ENCODE measurements around the gene RNF212B.
A peak's percentile ranks its signal among the peaks of the same experiment; 100 is the strongest.

Gene RNF212B

DNA sequence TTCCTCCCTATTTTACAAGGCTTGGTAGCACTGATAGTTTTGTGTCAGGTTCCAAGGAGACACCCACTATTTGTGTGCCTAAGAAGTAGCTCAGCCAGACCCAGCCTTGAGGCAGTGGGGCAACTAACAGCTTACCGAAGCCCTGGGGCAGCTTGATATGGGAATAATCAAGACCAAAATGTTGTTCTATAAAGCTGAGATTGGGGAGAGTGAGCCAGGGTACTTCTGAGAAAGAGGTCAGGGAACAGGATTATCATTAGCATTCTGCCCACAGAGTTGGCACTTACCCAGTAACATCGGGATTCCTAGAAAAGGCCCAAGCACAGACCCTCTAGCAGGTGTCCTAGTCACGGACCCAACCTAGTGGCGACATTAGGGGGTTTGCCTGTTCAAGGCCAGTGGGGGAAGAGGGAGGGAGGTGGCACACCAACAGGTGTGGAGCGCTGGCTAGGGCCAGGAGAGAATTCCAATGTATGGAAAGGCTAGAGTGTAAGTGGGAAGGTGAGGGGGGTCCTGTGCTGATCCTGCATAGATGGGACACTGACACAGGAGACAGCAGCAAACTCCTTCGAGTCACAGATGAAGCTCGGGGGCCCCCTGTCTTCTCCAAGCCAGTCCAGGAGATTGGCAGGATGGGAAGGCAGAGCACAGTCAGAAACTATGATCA, 60.0 kb downstream of the RNF212B start:
- DNase-seq = no peak

DNA sequence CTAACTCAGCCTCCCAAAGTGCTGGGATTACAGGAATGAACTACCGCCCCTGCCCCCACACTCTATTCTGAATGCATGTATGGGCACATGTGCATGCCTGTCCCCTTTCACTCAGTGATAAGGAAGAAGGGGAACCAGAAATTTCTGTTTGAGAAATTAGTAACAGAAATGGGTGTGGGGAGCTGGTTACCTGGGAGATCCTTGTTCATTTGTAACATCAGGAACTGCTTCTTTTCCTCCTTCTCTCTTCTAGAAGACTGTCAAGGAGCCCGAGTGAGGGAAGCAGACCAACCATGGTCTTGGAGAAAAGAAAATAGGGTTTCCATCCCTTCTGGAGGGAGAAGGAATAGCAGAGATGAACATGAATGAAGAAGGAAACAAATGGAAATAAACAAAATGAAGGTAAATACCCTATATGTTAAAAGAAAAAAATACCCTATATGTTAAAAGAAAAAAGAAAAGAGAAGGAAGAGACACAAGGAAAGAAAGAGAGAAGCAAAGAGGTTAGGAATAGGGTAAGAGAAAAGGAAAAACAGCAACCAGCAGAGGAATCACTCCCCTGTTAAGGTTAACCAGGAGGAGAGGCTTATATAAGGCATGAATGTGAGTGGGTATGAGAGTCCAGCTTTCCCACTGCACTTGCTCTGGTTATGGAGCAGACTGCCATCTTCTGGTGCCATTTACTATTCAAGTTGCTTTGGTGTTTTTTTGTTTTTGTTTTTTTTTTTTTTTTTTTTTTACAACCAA, 61.6 kb downstream of the RNF212B start:
- DNase-seq = peak; percentile 22

- DNase-seq = no peak
Measured at GRCh38 chr14:23299986-23300686, 62.4 kb downstream of the RNF212B start.

DNA sequence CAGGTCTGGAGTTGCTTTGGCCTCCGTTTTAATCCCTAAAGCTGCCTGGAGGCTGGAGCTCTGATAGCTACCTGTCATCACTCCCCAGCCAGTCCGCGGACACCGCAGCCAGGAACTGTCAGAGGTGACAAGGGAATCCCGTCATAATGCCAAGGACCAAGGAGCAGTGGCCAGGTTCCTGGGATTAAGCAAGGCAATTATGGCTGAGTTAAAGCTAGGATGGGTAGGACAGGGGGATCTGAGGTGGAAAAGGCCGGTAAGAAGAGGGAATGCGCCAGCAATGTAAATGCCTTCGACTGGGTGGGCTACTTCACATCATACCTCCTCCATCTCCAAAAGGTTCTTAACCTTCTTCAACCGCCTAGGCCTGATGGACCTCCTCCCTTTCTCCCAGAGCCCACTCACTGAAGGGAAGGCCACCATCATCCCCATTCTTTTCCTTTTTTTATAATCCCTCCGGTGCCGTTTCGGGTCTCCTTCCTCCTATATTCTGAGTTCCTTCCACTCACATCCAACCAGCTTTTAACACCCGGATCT, 63.0 kb downstream of the RNF212B start:
- DNase-seq = no peak

- peak; percentile 97 for DNase-seq
Measured at GRCh38 chr14:23301288-23301968, 63.7 kb downstream of the RNF212B start.

- DNase-seq = no peak
Measured at GRCh38 chr14:23301969-23302289, 64.2 kb downstream of the RNF212B start.

DNA sequence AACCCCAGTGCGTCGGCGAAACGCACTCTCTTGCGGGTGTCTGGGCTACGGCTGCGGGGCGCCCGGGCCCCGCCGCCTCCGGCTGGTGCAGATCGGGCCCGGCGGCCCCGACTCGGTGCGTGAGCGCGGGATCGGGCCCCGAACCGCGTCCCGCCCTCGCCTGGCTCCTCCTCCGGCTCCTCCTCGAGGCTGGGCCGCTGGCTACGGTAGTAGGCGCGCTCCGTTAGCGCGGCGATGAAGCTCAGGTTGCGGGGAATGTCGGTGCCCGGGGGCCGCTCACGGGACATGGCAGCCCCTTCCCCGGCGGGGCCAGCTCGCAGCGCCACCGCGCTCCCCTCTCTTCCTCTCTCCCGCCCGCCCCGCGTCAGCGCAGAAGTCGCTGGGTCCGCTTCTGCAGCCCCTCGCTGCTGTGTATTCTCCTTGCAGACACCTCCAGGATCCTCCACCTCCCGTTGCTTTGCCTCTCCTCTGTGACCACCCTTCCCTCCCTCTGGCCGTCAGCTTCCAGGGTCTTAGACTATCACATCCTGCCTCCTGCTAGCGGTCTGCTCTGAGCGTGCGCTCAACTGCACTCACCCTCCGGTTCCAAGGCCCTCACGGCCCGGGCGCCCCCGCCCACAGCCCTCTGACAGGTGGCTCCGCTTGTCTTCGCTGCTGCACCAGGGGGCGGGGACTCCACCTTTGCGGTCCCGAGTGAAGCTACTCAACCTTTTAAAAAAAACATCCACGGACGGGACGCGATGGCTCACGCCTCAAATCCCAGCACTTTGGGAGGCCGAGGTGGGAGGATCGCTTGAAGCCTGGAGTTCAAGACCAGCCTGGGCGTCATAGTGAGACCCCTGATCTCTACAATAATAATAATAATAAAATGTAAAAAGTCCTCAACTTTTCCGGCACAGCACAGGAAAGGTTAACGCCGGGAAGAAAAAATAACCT, 64.8 kb downstream of the RNF212B start, which contains the start of gene PPP1R3E:
PPP1R3E (minus strand) TSS at position 570 of the 936 bp plus-strand sequence; CDS start at position 287, 283 bp downstream.
- no peak for DNase-seq

DNA sequence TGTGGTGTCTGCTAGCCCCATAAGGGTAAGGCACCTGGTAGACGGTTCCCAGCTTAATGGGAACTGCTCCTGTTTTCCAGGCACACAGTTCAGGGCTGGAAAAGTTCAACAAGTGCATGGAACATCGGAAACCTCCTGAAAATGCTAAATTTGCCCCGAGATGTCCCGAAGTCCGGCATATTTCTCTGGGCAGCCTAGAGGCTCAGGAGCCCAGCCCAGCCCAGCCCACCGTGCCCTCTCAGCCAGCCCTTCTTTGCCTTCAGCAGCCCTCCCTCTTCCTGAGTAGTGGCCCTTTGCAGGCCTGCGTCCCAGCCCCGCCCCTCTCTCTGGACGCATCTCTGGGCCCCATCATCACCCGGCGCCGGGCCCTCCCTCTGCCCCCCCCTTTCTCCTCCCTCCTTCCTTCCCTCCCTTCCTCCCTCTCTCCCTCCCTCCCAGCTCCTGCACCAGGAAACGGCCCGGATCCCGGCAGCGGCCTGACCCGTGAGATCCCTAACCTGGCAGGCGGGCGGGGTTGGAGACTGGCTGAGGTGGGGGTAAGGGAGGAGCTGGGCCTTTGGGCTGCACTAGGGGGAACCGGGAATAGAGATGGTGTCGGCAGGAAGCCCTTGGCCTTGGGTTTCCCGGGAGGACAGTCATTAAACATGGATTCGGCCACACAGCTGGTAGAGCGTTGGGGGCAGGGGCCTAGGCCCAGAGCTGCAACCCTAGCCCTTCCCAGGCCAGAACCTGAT, 68.8 kb downstream of the RNF212B start, which contains the start of gene BCL2L2:
BCL2L2 (plus strand) TSS at position 422 of the 734 bp plus-strand sequence. CDS start 935 bp downstream, outside the sequence.
- peak; percentile 78 for DNase-seq

GRCh38 chr14:23307146-23307530, 69.4 kb downstream of the RNF212B start:
- no peak for DNase-seq

DNA sequence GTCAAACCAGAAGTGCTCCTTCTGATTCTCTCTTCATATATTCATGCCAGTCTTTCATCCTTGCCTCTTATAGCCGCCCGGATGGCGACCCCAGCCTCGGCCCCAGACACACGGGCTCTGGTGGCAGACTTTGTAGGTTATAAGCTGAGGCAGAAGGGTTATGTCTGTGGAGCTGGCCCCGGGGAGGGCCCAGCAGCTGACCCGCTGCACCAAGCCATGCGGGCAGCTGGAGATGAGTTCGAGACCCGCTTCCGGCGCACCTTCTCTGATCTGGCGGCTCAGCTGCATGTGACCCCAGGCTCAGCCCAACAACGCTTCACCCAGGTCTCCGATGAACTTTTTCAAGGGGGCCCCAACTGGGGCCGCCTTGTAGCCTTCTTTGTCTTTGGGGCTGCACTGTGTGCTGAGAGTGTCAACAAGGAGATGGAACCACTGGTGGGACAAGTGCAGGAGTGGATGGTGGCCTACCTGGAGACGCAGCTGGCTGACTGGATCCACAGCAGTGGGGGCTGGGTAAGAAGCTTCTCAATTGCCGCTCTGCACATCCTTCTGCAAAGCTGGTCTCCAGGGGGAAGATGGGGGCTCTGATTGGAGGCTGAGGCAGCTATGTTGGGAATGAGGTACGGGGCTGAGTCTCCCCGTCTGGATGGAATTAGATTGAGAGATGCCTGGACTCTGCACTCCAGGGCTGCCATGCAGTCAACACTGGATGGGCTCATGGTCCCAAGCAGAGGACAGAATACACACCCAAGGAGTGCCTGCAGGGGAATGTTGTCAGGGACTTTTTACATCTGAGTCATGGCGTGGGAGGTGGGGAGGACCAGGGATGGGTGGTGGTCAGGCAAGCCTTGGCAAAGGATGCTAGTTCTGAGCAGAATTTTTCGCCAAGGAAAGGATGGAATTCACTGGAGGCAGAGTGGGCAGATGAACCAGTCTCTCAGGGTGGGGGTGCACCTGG, 70.2 kb downstream of the RNF212B start:
- DNase-seq = no peak

GRCh38 chr14:23308721-23309445, 71.1 kb downstream of the RNF212B start:
- no peak for DNase-seq

- DNase-seq = no peak
Measured at GRCh38 chr14:23310546-23310945, 72.8 kb downstream of the RNF212B start.

- DNase-seq = no peak
Measured at GRCh38 chr14:23316300-23316699, 78.6 kb downstream of the RNF212B start.

- no peak for DNase-seq
Measured at GRCh38 chr14:23319746-23320583, 82.2 kb downstream of the RNF212B start.

GRCh38 chr14:23320584-23321571, 83.1 kb downstream of the RNF212B start, which contains the start of gene PABPN1:
Gene PABPN1, plus strand, starts transcription at chr14:23321457. Its CDS starts 13 bp downstream, at chr14:23321470.
- peak; percentile 99 for DNase-seq

Data from amniotic stem cell (primary cell).